HG02759 (cell line): ENCODE results near the gene PYDC1.
"Not testable (repeated sequence)": the region's sequence is repeated elsewhere in the genome, so short reads cannot be mapped to it uniquely, and the experiment has no call there.

Experiments
- ATAC-seq: cut with Tn5 transposase; IDR thresholded peaks from one replicate; pipeline ENCODE4 v1.9.1; 2021; ENCODE audit warnings: mild to moderate bottlenecking, moderate library complexity; ENCODE audit not compliant: unreplicated experiment

Gene PYDC1

GRCh38 chr16:31196324-31197088 is 20.4 kb downstream of the PYDC1 start:
- ATAC-seq, result no peak

GRCh38 chr16:31195861-31196260 is 21.1 kb downstream of the PYDC1 start:
- ATAC-seq, result not testable (repeated sequence)

- ATAC-seq, result no peak
Observed at GRCh38 chr16:31194898-31195297, 22.0 kb downstream of the PYDC1 start.

GRCh38 chr16:31193874-31194273 is 23.1 kb downstream of the PYDC1 start:
- no peak for ATAC-seq

GRCh38 chr16:31192856-31193642 is 23.9 kb downstream of the PYDC1 start:
- no peak for ATAC-seq

GRCh38 chr16:31191697-31192428 is 25.1 kb downstream of the PYDC1 start:
- no peak for ATAC-seq

GRCh38 chr16:31190818-31191444 is 26.0 kb downstream of the PYDC1 start:
- ATAC-seq, result no peak

GRCh38 chr16:31190061-31190460 is 26.9 kb downstream of the PYDC1 start:
- ATAC-seq, result no peak

GRCh38 chr16:31189412-31189778 is 27.5 kb downstream of the PYDC1 start:
- ATAC-seq, result no peak

GRCh38 chr16:31188450-31189411 is 28.2 kb downstream of the PYDC1 start:
- ATAC-seq, result no peak

GRCh38 chr16:31187808-31188189 is 29.1 kb downstream of the PYDC1 start:
- no peak for ATAC-seq

- ATAC-seq, result no peak
Observed at GRCh38 chr16:31186930-31187807, 29.8 kb downstream of the PYDC1 start.

- ATAC-seq, result no peak
Observed at GRCh38 chr16:31186176-31186575, 30.8 kb downstream of the PYDC1 start.

GRCh38 chr16:31185339-31185738 is 31.6 kb downstream of the PYDC1 start:
- no peak for ATAC-seq

- ATAC-seq, result no peak
Observed at GRCh38 chr16:31184888-31185287, 32.0 kb downstream of the PYDC1 start.

GRCh38 chr16:31183432-31184428 is 33.2 kb downstream of the PYDC1 start:
- no peak for ATAC-seq

GRCh38 chr16:31182391-31182790 is 34.5 kb downstream of the PYDC1 start:
- ATAC-seq, result no peak
